Stomach (tissue), 4 donors: Measurements from ENCODE around the gene TSSK2.

Experiments used
- EP300 ChIP-seq: sonication (generic); formaldehyde crosslinking; IDR thresholded peaks from one replicate; pipeline ENCODE4 v1.6.1; 2017; ENCODE audit warnings: antibody characterized with exemption
- POLR2A ChIP-seq, 4 donors: fragments of 450-650 bp; IDR thresholded peaks; one replicate each; pipeline ENCODE4 v1.6.1; 2016; ENCODE audit warnings: antibody characterized with exemption in 4 of 4, control low read depth in 2 of 4, mild to moderate bottlenecking in 1 of 4, moderate library complexity in 1 of 4
- POLR2AphosphoS5 ChIP-seq, 3 donors: sonication (generic); formaldehyde crosslinking; IDR thresholded peaks; one replicate each; pipeline ENCODE4 v1.6.1; 2016; ENCODE audit warnings: antibody characterized with exemption in 3 of 3
- TF ChIP-seq, protein P1 (sequence below), 7 experiments: fragments of 450-650 bp in 4 of 7; fragments of 200-600 bp in 3 of 7; sonication (generic) in 3 of 7; IDR thresholded peaks; one replicate each; pipeline ENCODE4 v1.5.1; 2016 to 2019; ENCODE audit warnings: antibody characterized with exemption in 7 of 7, control low read depth in 2 of 7, mild to moderate bottlenecking in 1 of 7

DNA sequence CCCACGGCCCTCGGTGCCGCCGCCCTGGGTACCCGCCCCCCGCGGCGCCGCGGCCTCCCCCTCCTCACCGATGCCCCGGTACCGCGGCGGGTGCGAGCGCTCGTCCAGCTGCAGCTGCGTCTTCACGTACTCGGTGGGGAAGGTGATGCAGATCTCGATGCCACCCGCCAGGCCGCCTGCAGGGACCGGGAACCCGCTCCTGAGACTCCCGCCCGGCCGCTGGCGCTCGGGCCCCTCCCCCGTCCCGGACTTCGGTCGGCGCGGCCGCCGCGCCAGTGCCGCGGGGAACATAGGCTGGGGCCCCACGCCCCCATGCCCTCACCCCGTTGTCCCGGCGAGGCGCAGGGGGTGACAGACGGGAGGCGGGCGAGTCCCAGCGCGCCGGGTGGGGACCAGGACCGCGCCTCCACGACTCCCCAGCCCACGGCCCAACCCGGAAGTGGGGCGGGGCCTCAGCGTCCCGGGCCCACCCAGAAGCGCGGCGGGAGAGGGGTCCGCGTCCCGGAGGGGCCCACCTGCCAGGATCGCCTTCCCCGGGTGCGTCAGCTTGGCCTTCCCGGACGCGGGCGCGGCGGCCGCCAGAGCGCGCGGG lies 47.1 kb downstream of the TSSK2 start:
- TF ChIP-seq POLR2AphosphoS5 (IDR thresholded peaks at IDR 0.05) (no peak), EP300 (no peak), POLR2A (IDR thresholded peaks at IDR 0.05) (no peak)
- TF ChIP-seq, protein P1, sequence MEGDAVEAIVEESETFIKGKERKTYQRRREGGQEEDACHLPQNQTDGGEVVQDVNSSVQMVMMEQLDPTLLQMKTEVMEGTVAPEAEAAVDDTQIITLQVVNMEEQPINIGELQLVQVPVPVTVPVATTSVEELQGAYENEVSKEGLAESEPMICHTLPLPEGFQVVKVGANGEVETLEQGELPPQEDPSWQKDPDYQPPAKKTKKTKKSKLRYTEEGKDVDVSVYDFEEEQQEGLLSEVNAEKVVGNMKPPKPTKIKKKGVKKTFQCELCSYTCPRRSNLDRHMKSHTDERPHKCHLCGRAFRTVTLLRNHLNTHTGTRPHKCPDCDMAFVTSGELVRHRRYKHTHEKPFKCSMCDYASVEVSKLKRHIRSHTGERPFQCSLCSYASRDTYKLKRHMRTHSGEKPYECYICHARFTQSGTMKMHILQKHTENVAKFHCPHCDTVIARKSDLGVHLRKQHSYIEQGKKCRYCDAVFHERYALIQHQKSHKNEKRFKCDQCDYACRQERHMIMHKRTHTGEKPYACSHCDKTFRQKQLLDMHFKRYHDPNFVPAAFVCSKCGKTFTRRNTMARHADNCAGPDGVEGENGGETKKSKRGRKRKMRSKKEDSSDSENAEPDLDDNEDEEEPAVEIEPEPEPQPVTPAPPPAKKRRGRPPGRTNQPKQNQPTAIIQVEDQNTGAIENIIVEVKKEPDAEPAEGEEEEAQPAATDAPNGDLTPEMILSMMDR (IDR thresholded peaks at IDR 0.05), result no peak
